NCI-H146 treated with DMSO at 0.1 percent for 48 hours (cell line): ENCODE measurements around the gene PIGU.
"Not testable (repeated sequence)": the region's sequence is repeated elsewhere in the genome, so short reads cannot be mapped to it uniquely, and the experiment has no call there.

Experiments used
- DNase-seq: peaks from one replicate; lab custom pipeline; 2025; ENCODE audit not compliant: unreplicated experiment; lab: John Stamatoyannopoulos, UW

PIGU gene

DNA sequence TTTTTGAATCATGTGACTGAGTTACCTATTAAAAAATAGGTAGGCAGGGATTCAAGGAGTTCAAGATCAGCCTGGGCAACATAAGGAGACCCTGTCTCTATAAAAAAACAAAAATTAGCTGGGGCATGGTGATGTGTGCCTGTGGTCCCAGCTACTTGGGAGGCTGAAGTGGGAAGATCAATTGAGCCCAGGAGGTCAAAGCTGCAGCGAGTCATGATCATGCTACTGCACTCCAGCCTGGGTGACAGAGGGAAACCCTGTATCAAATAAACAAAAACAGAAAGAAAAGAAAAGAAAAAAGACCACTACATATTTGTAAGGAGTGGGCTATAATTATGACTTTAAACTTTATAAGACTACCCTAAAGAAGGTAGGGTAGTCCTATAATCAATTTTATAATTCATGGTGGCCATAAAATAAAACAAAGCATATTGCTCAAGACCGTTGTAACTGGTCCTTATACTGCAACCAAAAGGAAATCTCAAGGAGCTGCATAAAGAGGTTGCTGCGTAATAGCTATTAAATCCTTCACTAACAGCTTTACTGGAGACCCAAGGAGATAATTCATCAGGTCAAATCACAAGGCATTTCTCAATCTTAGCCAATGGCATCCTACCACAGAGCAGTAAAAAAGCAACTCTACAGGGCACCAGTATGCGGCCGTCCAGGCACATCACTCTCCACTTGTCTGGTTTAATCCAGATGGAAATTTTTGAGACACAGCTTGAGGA is 13.5 kb downstream of the PIGU start:
- DNase-seq: no peak

DNA sequence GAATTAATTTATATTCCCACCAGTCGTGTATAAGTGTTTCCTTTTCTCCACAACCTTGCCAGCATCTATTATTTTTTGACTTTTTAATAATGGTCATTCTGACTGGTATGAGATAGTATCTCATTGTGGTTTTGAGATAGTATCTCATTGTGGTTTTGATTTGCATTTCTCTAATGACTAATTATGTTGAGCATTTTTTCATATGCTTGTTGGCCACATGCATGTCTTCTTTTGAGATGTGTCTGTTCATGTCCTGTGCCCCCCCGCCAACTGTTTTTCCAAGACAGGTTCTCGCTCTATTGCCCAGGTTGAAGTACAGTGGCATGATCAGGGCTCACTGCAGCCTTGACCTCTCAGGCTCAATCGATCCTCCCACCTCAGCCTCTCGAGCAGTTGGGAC is 15.1 kb downstream of the PIGU start:
- not testable (repeated sequence) for DNase-seq

DNA sequence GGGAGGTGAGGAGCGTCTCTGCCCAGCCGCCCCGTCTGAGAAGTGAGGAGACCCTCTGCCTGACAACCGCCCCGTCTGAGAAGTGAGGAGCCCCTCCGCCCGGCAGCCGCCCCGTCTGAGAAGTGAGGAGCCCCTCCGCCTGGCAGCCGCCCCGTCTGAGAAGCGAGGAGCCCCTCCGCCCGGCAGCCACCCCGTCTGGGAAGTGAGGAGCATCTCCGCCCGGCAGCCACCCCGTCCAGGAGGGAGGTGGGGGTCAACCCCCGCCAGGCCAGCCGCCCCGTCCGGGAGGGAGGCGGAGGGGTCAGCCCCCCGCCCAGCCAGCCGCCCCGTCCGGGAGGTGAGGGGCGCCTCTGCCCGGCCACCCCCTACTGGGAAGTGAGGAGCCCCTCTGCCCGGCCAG is 18.2 kb downstream of the PIGU start:
- DNase-seq: not testable (repeated sequence)

DNA sequence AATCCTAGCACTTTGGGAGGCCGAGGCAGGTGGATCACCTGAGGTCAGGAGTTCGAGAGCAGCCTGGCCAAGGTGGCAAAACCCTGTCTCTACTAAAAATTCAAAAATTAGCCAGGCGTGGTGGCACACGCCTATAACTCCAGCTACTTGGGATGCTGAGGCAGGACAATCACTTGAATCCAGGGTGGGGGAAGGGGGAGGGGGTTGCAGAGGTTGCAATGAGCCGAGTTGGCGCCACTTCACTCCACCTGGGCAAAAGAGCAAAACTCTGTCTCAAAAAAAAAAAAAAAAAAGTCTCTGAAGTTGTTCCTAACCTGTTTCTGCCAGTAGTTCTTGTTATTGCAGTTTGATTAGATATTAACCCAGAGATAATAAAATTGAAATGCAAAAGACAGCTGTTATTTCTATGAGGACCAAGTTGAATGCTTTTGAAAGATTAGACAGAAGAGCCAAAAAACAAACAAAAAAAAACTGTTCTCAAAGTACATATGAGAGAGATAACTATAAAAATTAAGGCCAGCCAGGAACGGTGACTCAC is 22.6 kb downstream of the PIGU start:
- no peak for DNase-seq

DNA sequence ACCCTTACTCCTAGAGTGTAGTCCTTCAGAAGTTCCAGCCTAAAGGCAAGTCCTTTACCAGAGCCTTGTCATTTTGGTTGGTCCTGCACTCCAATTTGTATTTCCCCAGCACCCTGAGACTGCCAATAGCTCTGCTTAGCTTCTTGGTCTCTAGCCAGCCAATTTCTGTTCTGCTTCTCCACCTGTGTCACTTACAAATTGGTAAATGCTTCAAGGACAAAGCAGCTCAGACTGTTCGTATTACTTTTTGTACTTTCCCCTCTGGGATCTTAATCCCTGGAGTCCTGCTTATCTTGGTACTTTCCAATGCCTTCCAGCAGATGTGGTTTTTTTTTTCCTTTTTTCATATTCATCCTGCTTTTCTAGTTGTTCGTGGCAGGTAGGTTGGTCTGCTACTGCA is 25.7 kb downstream of the PIGU start:
- DNase-seq: no peak

DNA sequence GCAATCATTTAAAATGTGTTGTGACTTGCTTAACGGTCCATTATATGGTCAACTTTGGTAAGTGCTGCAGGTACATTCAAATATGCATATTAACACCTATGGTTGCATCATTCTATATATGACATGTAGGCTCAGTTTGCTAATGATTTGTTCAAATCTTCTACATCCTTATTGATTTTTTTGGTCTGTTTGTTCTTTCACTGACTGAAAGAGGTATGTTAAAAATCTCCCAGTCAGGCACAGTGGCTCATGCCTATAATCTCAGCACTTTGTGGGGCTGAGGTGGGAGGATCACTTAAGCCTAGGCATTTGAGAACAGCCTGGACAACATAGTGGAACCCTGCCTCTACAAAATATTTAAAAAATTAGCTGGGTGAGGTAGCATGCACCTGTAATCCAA is 29.2 kb downstream of the PIGU start:
- DNase-seq: no peak

DNA sequence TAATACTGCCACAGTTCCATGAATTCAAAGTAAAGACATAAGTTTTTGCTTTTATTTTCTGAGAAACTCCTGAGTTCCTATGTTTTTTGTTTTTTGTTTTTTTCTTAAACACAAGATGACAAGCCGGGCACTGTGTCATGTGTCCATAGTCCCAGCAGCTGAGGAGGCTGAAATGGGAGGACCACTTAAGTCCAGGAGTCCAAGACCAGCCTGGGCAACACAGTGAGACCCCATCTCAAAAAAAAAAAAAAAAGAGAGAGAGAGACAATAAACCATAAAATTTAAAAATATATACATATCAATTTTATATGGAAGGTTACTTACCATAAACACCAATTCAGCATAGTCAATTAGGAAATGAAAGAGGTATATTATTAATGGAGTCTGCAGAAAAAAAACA is 31.9 kb downstream of the PIGU start:
- DNase-seq: no peak

DNA sequence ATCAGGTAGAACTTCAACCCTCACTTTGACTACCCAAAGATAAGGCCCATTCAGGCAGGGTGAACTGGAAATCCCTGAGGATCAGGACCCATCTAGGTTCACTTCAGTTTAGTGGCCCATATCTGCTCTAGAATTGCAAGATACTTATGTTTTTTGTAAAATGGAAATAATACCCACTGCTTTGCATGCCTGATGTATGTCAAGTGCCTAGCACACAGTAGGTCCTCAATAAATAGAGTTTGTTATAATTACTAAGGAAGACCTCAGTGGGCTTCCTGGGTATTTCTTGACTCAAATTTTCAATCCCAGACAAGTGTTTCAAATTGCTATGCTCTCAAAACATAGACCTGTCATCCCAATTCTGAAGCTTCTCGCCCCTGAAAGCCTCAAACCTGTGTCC is 32.5 kb downstream of the PIGU start:
- DNase-seq: no peak

DNA sequence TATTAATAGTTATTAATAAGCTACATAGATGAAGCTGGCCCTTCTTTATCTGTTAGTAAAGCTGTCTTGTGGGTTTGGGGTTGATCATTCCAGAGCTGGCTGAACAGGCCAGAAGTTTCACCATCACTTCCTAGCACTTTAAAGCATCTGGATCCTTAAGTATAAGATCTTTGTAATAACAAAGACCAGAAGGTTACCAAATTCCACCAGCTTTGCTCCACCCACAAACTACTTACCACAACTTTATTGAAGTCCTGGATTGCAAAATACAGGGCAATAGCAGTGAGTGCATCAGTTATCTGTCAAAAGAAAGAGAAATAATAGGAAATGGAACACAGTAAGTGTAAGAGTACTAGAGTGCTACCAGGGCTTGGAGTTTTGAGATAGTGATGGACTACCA is 33.0 kb downstream of the PIGU start:
- no peak for DNase-seq

DNA sequence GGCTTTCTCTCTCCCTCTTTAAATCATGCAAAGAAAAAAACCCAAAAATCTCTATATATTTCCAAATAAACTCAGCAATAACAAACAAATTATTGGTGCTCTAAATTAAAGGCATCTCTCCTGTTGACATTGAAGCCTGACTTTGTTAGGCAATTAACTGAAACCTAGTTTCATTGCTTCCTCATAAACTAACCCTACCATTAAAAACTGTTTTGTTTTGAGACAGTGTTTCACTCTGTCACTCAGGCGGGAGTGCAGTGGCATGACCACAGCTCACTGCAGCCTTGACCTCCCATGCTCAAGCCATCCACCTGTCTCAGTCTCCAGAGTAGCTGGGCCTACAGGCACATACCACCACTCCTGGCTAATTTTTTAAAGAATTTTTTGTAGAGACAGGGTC is 34.9 kb downstream of the PIGU start:
- DNase-seq: no peak

DNA sequence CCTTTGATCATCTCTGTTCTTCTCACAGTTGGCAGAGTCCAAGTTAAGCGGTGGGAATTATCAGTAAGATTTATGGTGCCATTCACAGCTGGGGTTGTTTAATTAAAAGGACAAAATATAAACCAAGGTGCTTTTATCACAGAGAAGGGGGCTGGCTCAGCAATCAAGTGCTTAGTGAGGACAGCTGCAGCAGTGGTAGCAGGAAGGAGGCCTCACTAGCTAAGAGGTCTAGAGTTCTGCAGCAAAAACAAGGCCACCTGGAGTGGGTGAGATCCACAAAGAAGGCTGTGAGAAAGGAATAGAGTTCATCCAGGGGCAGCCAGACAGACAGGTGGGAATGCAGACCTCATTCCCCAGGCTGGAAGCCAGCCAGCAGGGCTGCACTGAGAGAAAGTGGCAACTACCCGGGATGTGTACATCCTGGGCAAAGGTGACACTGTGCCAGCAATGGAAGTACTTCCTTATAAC is 37.1 kb downstream of the PIGU start:
- peak; percentile 98 for DNase-seq

DNA sequence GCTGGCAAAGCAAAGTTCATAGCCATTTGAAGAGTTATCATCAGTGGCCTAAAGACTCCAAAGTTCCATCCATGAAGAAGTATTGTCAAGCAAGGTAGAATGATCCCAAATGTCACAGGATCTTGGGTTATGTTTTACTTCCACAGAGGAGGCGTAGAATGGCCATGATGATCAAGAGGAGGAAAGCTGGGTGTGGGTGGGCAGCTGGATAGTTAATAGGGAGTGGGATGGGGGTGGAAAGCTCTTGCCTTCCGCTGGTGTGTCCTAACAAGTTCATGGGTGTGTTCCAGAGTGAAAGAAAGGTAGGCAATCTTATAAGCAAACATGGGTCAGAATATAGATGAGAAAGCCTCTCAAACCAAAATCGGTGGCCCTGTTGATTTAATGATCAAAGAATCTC is 38.4 kb downstream of the PIGU start:
- DNase-seq: no peak

DNA sequence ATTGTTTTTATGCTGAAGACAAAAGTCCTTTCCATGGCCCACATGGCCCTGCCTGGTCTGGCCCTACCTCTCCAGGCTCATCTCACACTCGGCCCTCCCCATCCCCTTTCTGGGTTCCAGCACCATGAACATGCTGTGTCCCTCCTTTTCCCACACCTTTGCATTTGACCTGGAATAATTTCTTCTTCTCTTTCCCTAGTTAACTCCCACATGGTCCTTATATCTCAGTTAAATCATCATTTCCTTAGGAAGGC is 38.9 kb downstream of the PIGU start:
- no peak for DNase-seq

DNA sequence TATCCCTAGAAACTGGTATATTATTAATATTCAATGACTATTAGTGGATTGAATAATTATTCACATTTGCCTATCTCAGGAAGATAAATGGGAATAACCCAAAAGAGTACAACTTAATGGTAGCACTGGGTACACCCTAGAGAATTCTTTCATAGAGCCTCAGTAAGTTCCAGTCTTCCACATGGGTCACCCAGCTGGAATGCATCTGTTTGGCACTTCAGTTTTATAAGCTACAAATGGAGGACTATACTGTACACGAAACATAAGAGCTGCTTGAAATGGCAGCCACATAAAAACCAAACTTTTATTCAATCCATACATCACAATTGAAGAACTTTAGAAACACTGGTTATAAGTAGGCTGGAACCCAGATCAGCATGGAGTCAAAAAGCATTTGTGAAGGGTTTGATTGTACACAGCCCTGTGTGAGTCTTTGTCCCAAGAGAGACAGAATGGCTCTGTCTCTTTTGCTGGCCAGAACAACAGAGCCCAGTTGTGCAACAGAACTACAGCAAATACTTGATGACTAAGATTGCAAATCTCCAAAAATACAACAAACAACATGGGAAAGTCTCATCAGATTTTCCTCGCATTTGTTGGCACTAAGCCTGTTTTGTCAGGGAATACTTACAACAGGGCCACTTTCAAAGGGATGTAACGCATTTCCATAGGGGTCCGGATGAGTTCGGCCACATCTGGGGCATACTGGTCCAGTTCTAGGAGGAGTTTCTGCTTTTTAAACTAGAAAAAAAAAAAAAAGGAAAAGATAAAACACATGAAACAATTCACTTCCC is 39.5 kb downstream of the PIGU start:
- DNase-seq: no peak

DNA sequence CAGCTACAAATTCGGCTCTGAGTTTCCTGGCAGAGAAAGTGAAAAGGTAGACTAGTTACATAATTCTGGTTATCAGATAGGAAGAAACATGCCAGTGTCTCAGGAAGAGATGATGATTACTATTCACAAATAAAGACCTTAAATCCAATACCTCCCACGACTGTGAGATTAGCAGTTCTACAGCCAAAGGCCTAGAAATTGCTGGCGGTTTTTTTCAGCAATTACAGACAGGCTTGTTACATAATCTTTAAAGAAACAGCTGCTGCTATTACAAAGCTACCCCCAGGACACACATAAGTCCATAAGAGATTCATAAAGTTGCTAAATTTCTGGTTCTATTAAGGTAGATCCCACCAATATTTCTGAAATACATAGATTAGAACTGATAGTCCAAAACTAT is 40.2 kb downstream of the PIGU start:
- no peak for DNase-seq

DNA sequence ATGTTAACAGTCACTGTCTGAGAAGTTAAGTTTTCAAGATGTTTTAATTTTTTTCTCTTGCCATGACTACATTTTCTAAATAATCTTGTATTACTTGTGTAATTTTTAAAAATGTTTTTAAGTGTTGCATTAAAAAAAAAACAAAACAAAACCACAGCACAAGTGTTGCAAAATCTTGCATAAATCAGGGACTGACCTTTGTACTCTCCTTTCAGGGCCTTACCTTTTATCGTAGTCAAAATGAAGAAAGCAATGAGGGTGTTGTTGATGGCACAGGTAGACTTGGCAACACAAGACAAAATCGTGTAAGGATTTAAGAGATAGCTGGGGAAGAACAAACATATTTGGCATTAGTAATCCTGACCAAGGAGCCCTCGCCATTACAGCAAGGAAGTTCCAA is 42.5 kb downstream of the PIGU start:
- no peak for DNase-seq

DNA sequence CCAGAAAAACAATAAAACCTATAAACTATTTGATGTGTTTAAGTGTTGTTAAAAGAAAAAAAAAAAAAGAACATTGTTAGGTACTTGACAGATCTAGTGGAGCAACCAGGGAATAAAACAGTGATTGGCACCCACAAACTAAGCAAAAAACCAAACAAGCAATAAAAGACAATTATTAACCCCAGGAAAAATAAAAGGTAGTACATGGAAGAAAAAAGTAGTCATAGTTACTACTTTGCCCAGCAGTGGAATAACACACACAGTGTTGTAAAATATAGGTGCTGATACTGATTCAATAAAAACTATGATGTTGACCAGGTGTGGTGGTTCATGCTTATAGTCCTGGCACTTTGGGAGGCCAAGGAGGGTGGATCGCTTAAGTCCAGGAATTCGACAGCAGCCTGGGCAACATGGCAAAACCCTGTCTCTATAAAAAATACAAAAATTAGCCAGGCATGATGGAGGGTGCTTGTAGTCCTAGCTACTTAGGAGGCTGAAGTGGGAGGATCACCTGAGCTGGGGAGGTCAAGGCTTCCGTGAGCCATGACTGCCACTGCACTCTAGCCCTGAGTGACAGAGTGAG is 43.9 kb downstream of the PIGU start:
- DNase-seq: no peak

DNA sequence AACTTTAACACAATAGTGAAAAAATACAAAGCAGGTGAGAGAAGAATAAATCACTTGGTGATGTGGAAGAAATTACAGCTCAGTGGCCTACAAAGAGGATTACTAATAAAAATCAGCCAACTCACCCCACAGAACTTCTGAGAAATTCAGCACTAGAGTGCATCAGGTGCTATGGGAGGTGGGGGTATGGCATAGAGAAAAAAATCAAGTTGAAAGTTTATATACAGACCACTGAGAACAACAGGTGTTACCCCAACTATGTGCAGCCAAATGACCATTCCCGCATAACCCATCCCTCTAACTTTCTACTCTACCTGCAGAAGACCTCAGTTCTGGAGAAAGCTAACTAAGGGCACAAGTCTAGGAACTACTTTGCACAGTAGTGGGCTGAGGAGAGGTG is 47.0 kb downstream of the PIGU start:
- DNase-seq: no peak

DNA sequence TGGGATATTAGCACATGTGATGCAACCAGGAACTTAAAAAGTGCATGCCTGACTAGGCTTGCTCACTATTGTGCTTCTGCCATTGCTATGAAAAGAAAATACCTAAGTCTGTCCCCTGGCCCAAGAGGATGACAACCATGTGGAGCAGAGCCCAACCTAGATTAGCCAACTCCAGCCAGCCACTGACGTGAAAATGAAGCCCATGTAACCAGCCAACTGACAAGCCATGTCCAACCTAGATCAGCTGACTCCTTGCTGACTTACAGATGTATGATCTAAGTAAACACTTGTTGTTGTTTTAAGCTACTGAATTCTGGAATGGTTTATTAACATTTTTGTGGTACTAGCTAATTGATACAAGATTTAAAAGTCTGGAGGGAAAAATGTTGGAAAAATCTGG is 47.5 kb downstream of the PIGU start:
- no peak for DNase-seq

DNA sequence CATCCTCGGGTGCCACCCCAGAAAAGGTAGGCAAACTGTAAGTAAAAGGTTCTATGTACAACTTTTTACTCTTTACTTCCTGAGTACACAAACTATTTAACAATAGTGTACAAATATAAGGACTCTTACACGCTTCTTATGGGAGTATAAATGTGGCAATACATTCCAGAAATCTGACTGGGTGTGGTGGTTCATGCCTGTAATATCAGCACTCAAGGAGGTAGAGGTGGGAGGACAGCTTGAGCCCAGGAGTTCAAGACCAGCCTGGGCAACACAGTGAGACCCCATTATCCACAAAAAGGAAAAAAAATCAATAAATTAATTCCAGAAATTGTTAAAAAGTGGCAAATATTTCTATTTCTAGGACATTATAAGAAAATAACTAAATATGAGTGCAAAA is 48.9 kb downstream of the PIGU start:
- DNase-seq: no peak

DNA sequence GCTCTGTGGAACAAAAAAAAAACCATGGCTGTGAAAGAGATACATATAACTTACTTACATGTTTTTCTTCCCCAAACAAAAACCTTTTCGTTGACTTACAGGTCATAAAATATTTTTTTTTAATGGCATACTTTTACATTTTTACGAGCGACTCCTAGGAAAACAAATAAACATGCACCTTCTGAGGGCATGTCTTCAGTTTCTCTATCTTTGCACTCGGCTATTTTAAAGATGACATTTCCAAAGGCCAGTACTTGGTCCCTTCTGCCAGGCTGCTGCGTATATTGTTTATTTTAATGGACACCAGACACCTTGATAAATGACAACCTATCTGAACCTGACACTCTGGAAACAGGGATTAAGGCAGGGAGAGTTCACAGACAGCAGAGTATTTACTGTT is 49.4 kb downstream of the PIGU start:
- no peak for DNase-seq

DNA sequence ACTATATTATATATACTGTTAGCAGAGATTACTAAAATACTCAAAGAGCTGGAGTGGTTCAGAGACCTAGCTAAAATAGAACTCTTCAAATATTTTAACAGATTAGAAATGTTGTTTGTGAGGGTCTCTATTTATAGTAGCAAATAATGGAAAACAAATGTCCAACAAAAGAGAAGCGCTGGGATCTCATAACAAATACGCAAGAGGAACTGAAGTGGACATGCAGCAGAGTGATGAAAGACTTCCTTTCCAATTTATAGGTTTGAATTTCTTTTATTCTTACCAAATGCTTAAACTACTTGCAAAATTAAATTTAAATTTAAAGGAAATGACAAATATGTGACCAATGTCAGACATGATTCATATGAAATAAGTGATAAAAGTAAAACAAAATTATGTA is 49.9 kb downstream of the PIGU start:
- no peak for DNase-seq
